ENCODE results near the gene PNMA5.
"Not testable (repeated sequence)": the region's sequence is repeated elsewhere in the genome, so short reads cannot be mapped to it uniquely, and the experiment has no call there.

The PNMA5 gene

GRCh38 chrX:152993933-152994332 lies at the start of gene PNMA5:
Gene PNMA5, minus strand, starts transcription at chrX:152994116. Its CDS starts 2,518 bp downstream, at chrX:152991598.
- DNase-seq, result no peak

GRCh38 chrX:153032397-153033118 lies 38.6 kb upstream of the PNMA5 start:
- DNase-seq, result no peak

- no peak for DNase-seq
Measured at GRCh38 chrX:153030801-153031200, 36.9 kb upstream of the PNMA5 start.

- no peak for DNase-seq
Measured at GRCh38 chrX:153029875-153030274, 36.0 kb upstream of the PNMA5 start.

- no peak for DNase-seq
Measured at GRCh38 chrX:153029162-153029561, 35.2 kb upstream of the PNMA5 start.

GRCh38 chrX:153028487-153028886 lies 34.6 kb upstream of the PNMA5 start:
- not testable (repeated sequence) for DNase-seq

- DNase-seq, result not testable (repeated sequence)
Measured at GRCh38 chrX:153026501-153026900, 32.6 kb upstream of the PNMA5 start.

GRCh38 chrX:153019166-153019565 lies 25.2 kb upstream of the PNMA5 start:
- no peak for DNase-seq

- DNase-seq, result not testable (repeated sequence)
Measured at GRCh38 chrX:153017174-153017573, 23.3 kb upstream of the PNMA5 start.

- no peak for DNase-seq
Measured at GRCh38 chrX:153004780-153005179, 10.9 kb upstream of the PNMA5 start.

GRCh38 chrX:153003981-153004380 lies 10.1 kb upstream of the PNMA5 start:
- DNase-seq, result no peak

GRCh38 chrX:153002182-153002581 lies 8.3 kb upstream of the PNMA5 start:
- not testable (repeated sequence) for DNase-seq

- DNase-seq, result no peak
Measured at GRCh38 chrX:152997337-152997736, 3.4 kb upstream of the PNMA5 start.

- DNase-seq, result no peak
Measured at GRCh38 chrX:152992115-152992514, 1.8 kb downstream of the PNMA5 start.

GRCh38 chrX:152991123-152991522 lies 2.8 kb downstream of the PNMA5 start:
- no peak for DNase-seq

GRCh38 chrX:152989292-152989658 lies 4.6 kb downstream of the PNMA5 start:
- DNase-seq, result no peak

- no peak for DNase-seq
Measured at GRCh38 chrX:152988536-152989291, 5.2 kb downstream of the PNMA5 start.

GRCh38 chrX:152987801-152988200 lies 6.1 kb downstream of the PNMA5 start:
- DNase-seq, result no peak

GRCh38 chrX:152987156-152987555 lies 6.8 kb downstream of the PNMA5 start:
- not testable (repeated sequence) for DNase-seq

GRCh38 chrX:152985383-152985782 lies 8.5 kb downstream of the PNMA5 start:
- not testable (repeated sequence) for DNase-seq

GRCh38 chrX:152968193-152968592 lies 25.7 kb downstream of the PNMA5 start:
- DNase-seq, result no peak

GRCh38 chrX:152960115-152960514 lies 33.8 kb downstream of the PNMA5 start:
- DNase-seq, result no peak

GRCh38 chrX:152959626-152960025 lies 34.3 kb downstream of the PNMA5 start:
- no peak for DNase-seq

Measured in NCI-H1694 (cell line).